ENCODE results near the gene RAB3IL1.

DNA sequence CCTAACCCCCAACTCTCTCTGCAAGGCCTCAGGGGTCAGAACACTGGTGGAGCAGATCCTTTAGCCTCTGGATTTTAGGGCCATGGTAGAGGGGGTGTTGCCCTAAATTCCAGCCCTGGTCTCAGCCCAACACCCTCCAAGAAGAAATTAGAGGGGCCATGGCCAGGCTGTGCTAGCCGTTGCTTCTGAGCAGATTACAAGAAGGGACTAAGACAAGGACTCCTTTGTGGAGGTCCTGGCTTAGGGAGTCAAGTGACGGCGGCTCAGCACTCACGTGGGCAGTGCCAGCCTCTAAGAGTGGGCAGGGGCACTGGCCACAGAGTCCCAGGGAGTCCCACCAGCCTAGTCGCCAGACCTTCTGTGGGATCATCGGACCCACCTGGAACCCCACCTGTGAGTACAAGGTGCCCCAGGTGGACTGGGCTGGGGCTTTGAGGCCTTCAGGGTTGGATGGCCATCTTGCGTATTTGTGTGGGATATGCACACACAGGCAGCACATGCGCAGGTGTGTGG, 32.7 kb upstream of the RAB3IL1 start, which contains the start of gene BEST1:
- TF ChIP-seq POLR2A (IDR thresholded peaks at IDR 0.05; ENCODE audit: low read length) (no peak), GATA1 (IDR thresholded peaks at IDR 0.05; ENCODE audit: low read depth, low read length) (no peak)

Data from erythroblast (primary cell).